HUDEP-2 (cell line): ENCODE data around the gene PAPLN.
"Not testable (repeated sequence)": the region's sequence is repeated elsewhere in the genome, so short reads cannot be mapped to it uniquely, and the experiment has no call there.

ENCODE experiments used
- DNase-seq, 76 experiments: peaks; one replicate each; lab custom pipeline; 2025; ENCODE audit not compliant: unreplicated experiment in 76 of 76; lab: John Stamatoyannopoulos, UW

The PAPLN gene, protein sequence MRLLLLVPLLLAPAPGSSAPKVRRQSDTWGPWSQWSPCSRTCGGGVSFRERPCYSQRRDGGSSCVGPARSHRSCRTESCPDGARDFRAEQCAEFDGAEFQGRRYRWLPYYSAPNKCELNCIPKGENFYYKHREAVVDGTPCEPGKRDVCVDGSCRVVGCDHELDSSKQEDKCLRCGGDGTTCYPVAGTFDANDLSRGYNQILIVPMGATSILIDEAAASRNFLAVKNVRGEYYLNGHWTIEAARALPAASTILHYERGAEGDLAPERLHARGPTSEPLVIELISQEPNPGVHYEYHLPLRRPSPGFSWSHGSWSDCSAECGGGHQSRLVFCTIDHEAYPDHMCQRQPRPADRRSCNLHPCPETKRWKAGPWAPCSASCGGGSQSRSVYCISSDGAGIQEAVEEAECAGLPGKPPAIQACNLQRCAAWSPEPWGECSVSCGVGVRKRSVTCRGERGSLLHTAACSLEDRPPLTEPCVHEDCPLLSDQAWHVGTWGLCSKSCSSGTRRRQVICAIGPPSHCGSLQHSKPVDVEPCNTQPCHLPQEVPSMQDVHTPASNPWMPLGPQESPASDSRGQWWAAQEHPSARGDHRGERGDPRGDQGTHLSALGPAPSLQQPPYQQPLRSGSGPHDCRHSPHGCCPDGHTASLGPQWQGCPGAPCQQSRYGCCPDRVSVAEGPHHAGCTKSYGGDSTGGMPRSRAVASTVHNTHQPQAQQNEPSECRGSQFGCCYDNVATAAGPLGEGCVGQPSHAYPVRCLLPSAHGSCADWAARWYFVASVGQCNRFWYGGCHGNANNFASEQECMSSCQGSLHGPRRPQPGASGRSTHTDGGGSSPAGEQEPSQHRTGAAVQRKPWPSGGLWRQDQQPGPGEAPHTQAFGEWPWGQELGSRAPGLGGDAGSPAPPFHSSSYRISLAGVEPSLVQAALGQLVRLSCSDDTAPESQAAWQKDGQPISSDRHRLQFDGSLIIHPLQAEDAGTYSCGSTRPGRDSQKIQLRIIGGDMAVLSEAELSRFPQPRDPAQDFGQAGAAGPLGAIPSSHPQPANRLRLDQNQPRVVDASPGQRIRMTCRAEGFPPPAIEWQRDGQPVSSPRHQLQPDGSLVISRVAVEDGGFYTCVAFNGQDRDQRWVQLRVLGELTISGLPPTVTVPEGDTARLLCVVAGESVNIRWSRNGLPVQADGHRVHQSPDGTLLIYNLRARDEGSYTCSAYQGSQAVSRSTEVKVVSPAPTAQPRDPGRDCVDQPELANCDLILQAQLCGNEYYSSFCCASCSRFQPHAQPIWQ

GRCh38 chr14:73237219-73237785 lies at the start of gene PAPLN:
TSS of gene PAPLN (plus strand) at chr14:73237506. CDS start at chr14:73239779, 2,273 bp downstream.
- DNase-seq = peak in 55 of 76 experiments; percentile 6 to 72 (median 39)

GRCh38 chr14:73188501-73188911 lies 48.8 kb upstream of the PAPLN start:
- no peak for DNase-seq

DNA sequence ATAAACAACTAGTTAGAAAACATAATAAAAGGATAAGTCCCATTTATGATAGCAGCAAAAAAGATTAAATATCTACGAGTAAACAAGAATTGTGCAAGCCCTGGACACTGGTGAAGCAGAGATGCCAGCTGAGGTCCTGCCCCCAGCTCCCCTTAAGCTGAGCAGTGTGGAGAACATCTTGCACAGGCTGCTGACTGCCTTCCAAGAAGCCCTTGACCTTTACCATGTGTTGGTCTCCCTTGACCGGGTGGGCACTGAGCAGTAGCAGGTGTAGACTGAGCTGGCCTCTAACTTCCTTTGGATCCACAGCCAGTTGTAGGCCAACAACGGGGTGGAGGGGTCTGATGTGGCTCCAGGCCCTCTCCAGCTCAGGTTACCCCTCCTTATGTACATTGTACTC lies 47.7 kb upstream of the PAPLN start:
- DNase-seq = no peak

- no peak for DNase-seq
These were observed 45.9 kb upstream of the PAPLN start for GRCh38 chr14:73191441-73191840.

DNA sequence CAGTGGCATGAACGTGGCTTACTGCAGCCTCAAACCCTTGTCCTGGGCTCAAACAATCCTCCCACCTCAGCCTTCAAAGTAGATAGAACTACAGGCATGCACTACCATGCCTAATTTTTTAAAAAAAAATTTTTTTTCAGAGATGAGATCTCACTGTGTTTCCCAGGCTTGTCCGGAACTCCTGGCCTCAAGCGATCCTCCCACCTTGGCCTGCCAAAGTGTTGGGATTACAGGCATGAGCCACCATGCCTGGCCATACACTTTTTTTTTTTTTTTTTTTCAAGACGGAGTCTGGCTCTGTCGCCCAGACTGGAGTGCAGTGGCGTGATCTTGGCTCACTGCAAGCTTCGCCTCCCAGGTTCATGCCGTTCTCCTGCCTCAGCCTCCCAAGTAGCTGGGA lies 43.0 kb upstream of the PAPLN start:
- not testable (repeated sequence) for DNase-seq

- DNase-seq = no peak
These were observed 39.1 kb upstream of the PAPLN start for GRCh38 chr14:73198253-73198652.

- no peak for DNase-seq
These were observed 33.8 kb upstream of the PAPLN start for GRCh38 chr14:73203527-73203926.

DNA sequence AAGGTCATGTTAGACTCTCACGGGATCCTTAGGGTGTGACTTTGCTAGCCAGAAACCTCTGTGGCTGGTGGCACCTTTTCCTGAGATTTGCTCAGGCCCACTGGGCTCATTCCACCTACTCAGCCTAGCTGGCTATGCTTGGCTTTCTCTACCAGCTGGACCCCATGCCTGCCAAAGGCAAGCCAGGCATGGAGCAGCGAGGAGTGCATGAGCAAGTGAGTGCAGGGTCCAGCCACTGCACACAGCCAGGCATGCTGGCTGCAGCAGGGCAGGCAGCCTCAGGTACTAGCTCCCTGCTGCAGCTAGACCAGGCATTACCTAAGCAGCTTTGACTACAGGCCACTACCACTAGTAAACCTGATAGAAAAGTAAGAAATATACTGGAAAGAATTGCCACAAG lies 29.7 kb upstream of the PAPLN start:
- DNase-seq = no peak

DNA sequence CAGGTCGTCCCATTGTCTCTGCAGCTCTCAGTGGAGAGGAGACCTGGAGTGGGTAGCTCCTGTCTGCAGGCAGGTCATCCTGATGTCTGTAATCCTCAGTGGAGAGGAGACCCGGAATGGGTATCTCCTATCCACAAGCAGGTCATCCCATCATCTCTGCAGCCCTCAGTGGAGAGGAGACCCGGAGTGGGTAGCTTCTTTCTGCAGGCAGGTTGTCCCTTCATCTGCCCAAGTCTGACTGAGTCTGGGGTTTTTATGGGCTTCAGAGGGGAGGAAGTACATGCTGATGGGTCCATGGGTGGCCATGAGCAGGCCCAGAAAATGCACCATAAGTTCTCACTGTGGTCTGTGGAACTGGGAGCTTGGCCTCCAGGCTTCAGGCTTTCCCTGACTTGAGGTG lies 28.9 kb upstream of the PAPLN start:
- DNase-seq = no peak

DNA sequence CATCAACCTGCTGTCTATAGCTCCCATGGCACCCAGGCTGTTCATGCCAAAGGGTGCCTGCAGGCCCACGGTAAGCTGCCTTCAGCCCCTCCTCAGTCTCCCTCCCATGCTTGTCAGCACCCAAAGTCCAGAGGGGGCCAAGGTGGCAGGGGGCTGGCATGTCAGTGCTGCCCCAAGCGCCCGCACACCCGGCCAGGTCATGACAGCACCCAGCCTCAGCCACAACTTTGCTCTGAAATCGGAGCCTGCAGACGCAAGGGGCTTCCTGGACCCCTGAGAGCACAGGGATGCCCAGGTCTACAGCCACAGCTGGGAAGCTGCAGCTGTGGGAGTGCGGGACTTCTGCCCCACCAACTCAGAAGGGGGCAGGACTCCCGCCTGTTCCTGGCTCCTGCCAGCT lies 28.5 kb upstream of the PAPLN start:
- no peak for DNase-seq

DNA sequence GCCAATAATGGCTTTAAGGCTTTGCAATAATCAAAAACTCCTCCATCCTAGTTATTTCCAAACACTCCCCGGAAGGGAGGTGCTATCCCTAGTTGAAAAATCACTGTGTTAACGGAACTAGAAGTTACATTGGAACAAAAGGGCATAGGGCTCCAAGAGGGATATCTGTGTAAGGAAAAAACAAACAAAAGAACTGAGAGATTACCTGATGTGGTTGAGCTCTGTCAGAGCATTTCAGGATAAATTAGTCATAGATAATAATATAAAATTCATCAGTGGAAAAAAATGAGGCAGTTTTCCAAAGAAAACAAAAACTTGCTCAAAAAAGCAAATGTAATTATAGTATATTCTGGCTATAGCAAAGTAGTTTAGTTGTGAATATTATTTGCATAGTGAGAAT lies 27.4 kb upstream of the PAPLN start:
- DNase-seq = no peak

DNA sequence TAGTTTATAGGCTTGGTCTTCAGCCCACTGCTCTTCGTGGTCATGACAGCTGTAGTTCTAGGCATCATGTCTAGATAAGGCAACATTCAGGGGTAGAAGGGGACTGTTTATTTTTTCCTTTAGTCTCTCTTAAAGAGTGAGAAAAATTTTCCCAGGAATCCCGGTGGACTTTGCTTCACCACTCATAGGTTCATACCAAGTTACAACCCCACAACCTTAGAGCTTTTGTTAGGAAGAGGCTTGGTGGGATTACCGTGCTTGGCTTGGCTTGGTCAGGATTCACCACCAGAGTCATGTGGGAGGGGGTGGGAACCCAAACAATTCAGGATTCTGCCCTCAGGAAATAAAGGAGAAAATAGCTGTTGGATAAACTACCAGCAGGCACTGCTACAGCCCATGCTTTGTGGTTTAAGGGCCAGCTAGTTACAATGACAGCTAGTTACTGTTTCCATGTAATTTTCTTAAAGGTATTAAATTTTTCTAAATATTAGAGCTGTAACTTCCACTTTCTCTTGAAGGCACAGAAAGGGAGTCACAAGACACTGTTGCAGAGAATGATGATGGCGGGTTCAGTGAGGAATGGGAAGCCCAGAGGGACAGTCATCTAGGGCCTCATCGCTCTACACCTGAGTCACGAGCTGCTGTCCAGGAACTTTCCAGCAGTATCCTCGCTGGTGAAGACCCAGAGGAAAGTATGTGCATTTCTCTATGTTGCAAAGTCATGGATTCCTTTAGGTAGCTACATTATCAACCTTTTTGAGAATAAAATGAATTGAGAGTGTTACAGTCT lies 25.9 kb upstream of the PAPLN start:
- DNase-seq = no peak

- no peak for DNase-seq
These were observed 21.3 kb upstream of the PAPLN start for GRCh38 chr14:73216030-73216429.

GRCh38 chr14:73217411-73217810 lies 19.9 kb upstream of the PAPLN start:
- no peak for DNase-seq

DNA sequence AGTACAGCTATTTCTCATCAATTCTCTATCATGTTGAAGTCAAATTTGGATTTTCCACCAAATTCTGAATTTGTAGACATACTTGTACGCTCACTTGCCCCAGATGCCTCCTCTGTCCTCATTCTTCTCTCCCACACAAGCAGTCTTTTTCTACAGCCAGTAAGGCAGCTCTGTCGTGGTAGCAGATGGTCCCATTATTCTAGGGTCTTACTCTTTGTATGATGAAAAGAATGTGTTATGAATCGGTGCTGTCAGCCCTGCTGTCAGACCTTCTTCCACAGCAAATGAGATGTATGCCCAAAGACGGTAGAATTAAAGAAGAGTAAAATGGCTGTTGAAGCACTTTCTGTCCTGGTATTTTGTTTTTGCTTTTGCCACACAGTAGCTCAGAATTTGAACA lies 17.2 kb upstream of the PAPLN start:
- no peak for DNase-seq

GRCh38 chr14:73220634-73221033 lies 16.7 kb upstream of the PAPLN start:
- no peak for DNase-seq

GRCh38 chr14:73221945-73222344 lies 15.4 kb upstream of the PAPLN start:
- no peak for DNase-seq

- no peak for DNase-seq
These were observed 14.3 kb upstream of the PAPLN start for GRCh38 chr14:73223049-73223448.

GRCh38 chr14:73225496-73225895 lies 11.8 kb upstream of the PAPLN start:
- no peak for DNase-seq
